ENCODE measurements around the gene PRR33. TPM values are rescaled to one million over a fixed set of nuclear protein-coding genes. Genes with fewer than 3 reads are reported as not detected.

The PRR33 gene
- polyA plus RNA-seq, 3 donors, result 0.04 to 0.07 (median 0.07) TPM

DNA sequence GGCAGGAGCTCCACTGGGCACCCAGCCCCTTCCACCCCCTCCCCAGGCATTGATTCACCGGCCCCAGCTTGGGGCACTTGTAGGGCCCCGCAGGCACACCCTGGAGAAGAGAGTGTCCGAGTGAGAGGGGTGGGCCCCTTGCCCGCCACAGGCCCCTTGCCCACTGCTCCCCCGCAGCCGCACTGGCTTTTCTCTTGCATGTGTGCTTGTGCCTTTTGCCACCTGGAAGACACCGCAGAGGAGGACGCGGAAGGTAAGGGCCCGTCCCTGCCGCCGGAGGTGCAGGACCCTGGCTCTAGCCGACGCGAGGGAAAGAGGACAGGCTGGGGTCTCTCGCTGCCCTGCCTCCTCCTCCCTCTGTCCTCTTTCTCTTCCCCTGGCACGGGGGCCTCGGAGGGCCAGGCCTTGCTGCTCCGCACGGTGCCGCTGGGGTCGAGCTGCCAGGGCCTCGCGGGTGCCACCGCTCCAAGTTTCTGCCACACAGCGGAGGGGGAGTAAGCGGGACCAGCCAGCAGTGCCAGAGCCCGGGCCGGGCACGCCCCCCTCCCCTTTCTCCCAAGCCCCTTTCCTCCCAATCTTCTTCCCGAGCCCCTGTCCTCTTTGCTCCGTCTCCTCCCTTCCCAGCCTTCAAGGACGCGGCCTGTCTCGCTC, 37.3 kb upstream of the PRR33 start:
- no peak for DNase-seq (ENCODE audit: low read depth in 3 of 3, low spot score in 2 of 3)

DNA sequence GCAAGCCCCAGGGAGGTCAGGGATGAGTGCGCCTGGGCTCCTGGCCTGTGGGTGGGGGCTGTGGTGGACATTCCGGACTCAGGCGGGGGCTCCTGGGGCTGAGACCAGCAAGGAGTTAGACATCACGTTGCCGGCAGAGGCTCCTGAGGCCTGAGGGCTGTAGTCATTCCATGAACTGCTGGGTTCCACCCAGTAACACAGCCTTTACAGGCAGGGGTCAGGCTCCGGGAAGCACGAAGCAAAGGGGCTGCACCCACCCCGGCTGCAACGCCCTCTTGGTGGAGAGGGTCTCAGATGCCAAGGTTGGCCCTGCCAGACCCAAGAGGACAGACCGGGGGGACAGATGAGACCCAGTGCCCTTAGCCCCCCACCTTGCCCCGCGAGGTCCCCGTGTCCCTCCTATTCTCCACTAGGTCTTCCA, 36.8 kb upstream of the PRR33 start:
- DNase-seq (ENCODE audit: low read depth in 3 of 3, low spot score in 2 of 3), result no peak

DNA sequence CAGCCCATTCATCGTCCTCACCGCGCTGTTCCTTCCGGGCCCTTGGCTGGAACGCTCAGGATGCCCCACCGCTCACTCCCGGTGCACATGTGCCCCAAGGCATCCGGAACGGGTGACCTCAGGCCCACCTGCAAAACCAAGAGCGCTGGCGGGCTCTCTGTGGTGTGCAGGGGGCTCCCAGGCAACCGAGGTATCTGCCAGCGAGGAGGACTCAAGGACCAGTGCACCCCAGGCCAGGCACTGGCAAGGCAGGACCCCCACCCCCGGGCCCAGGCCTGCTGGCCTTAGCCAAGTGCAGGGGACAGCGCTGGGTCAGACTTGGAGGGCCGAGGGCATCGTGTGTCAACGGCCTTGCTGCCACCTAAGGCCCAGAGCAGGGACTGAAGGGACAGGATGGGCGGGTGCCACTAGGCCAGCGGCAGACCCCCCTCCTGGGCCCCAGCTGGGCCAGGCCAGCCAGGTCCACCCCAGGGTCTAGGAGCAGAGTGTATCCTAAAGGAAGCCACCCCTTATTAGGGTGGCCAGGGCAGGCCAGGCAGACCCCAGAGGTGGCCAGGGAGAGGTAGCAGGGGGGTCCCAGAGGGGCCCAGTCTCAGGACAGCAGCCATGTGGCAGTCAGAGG, 36.3 kb upstream of the PRR33 start:
- no peak for DNase-seq (ENCODE audit: low read depth in 3 of 3, low spot score in 2 of 3)

DNA sequence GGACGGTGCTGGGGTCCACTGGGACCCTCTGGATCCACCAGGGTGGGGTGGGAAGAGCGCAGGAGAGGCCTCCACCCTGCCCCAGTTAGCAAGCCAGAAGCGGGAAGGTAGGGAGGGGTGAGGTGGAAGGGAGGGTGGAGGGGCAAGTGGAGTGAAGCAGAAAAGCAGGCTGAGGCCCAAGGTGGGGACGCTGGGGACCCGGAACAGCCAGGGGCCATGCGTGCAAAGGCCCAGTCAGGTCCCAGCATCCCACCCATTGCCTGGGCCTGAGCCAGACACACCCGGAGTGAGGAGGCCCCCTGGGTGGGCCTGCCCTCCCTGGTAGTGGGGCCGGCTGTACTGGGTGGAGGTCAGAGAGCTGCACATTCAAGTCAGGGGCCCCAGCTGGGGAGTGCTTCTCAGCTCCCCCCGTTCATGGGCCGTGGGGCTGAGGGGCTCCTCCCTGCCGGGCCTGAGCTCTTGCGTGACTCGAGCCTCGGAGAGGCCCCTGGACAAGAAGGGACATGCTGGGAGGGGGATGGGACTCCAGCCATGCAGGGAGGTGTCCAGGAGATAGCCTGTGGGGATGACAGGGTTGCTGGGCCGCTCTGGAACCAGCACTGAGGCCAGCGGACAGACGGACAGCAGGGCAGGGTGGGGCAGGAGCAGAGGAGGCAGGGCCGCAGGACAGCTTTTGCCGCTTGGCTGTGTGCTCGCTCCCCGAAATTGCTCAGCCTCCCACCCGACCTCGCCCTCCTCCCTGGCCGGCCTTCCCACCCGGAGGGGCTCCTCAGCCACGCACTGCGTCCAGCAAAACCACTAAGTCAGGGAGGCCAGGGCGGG, 35.5 kb upstream of the PRR33 start:
- no peak for DNase-seq (ENCODE audit: low read depth in 3 of 3, low spot score in 2 of 3)

DNA sequence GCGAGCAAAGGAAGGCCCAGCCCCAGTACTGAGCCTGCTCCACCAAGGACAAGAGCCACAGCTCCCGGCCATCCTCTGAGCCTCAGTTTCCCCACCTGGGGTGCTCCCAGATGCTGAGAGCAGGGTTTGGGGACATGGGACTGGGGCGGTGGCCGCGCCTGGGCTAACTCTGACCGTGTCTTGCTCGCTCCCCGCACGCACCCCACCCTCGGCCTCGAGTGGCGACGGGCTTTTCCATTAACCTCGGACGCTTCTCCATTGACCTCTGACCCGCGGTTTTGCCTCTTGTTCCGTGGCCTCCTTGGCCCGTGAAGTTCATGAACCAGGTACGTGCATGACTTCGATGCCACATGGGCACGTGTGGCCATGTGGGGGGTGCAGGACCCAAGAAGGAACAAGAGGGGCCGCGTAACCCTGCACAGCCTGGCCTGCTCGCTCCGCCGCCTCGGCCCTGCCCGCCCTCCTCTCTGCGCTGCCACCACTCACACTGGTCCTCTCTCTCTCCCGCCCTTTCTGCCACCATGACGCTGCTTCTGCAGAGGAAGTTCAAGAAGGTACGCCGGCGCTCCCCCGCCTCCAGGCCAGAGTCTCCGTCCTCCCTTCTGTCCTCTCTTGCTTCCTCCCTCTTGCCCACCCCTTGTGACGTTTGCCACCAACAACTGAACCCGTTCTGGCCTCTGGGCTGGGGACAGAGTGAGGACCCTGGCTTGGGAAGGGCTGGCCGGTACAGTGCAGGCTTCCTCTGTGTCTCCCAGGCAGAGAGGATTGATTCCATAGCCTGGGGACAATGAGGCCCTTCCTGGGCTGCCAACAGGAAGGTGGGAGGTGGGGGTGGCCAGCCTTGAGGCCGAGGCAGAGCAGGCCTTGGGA, 34.7 kb upstream of the PRR33 start:
- no peak for DNase-seq (ENCODE audit: low read depth in 3 of 3, low spot score in 2 of 3)

DNA sequence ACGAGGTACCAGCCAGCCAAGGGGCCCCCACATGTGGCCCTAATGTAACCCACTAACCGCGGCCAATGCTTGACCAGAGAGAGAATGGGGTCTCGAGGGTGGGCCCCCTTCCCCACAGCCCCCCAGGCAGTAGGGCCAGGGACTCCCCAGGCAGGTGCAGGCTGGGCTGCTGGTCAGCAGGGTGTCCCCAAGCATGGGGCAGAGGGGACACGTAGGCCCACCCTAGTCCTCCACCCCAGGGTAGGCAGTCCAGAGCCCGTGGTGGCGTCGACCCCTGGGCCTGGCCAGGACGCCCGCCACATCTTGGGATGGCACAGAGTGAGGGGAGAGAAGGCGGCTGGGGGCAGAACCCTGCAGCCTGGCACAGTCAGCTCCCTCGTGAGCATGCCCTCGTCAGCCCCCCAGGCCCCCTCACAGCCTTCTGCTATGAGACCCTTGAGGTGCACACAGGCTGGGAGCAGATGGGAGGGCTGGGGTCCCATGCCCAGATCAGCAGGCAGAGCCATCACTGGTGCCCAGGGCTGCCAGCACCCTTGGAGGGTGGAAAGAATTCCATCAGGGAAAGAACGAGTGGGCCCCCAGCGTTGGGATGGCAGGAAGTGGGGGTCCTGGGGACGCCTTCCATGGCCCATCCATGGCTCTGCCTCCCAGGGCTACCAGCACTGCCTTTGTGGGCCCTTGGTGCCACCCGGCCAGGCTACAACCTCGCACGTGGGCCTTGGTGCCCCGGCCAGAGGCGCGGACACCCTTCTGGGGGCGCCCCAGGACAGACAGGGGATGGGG, 33.9 kb upstream of the PRR33 start:
- no peak for DNase-seq (ENCODE audit: low read depth in 3 of 3, low spot score in 2 of 3)

DNA sequence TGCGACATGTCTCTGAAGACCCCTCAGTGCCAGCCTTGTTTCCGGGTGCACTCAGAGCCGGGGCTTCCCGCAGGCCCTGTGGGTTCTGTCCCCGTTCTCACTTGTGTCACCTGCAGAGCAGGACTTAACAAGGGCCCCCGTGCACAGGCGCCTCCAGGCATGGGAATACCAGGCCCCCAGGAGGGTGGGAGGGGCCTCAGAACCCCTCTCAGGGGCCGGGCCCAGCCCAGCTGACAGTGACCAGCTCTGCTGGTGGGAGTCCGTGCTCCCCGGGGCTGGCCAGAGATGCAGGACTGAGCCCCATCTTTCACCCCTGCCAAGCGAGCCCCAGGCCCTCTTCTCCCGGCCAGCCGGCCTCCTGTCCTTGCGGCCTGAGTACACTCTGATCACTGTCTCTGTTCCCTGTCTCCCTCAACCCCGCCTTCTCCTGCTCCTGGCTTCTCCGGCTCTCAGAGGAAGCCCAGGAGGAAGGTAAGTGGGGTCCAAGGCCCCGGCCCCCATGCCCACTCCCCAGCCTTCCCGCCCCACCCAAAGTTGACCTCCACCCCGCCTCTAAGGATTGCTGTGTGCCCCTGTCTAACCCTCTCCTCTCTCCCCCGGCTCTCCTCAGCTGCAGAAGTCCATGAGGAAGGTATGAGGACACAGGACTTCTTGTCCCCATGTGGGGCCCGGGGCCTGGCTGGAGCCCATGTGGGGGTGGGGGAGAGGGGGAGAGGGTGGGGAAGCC, 33.1 kb upstream of the PRR33 start:
- DNase-seq (ENCODE audit: low read depth in 3 of 3, low spot score in 2 of 3), result no peak

DNA sequence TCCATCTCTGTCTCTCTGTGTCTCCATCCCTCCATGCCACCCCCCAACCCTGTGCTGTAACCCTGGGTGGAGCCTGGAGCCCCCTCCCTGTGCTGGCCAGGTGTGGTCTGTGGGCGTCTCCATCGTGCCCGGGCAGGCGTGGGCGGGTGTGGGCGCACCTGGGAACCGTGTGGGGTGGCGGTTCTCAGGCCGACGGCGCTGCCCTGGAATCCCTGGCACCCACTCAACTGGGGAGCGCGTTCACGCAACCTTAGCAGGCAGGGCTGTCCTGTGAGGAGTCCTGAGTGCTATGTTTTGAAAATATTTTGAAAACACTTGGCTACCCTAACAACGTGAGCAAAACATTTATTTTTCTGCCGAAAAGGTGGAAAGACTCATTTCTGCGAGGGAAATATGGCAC, 32.5 kb upstream of the PRR33 start:
- DNase-seq (ENCODE audit: low read depth in 3 of 3, low spot score in 2 of 3), result no peak

DNA sequence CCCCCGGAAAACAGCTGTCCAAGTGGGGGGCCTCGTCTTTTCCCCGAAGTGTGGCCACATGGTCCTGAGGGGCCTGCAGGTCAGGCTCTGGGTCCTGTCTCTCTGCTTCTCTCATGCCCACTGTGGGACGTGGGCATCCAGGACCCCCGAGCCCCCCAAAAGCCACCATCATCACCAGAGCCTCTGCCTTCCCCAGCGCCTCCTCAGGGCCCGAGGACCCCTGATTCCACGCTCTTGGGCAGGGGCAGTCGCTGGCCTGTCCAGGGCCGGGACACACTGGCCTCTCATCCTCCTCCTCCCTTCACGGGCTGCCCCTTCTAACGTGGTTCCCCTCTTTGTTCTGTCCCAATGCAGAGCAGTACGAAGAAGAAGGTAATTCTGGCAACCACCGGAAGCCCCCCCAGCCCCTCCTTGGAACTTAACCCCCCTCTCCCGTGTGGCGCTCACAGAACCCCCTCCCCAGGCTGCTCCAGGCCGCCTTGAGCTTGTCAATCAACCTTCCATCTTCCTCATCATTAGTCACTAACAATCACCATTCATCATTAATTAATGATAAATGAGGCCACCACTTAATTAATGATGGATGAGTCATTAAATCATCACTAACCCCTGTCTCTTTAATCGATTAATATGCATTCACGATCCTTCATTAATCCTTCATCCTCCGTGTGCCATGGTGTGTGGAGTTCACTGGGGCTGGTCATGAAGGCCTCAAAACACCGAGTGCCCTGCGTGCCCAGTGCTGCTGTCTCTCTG, 31.7 kb upstream of the PRR33 start:
- DNase-seq (ENCODE audit: low read depth in 3 of 3, low spot score in 2 of 3), result no peak

DNA sequence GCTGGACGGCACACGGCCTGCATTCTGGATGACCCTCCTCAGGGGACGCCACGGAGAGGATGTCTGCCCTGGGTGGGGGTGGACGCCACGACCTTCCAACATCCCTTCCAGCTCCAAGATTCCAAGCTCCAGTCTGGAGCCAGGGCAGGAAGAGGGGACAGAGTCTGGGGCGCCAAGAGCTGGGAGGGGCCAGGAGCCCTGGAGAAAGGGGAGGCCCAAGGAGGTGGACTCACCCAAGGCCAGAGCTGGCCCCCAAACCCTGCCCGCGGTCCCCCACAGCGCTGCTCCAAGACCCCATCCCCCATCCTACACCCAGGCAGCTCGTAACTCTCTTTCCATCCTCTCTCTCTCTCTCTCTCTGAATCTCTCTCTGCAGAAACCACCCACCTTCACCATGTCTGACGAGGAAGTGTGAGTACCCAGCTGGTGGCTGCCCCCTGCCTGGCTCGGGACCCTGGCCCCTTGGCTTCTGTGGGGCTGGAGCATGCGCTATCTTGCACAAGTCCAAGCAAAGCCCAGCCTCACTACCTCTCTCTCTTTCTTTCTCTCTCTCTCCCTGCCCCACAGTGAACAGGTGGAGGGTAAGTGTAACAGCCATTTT, 30.9 kb upstream of the PRR33 start:
- no peak for DNase-seq (ENCODE audit: low read depth in 3 of 3, low spot score in 2 of 3)

DNA sequence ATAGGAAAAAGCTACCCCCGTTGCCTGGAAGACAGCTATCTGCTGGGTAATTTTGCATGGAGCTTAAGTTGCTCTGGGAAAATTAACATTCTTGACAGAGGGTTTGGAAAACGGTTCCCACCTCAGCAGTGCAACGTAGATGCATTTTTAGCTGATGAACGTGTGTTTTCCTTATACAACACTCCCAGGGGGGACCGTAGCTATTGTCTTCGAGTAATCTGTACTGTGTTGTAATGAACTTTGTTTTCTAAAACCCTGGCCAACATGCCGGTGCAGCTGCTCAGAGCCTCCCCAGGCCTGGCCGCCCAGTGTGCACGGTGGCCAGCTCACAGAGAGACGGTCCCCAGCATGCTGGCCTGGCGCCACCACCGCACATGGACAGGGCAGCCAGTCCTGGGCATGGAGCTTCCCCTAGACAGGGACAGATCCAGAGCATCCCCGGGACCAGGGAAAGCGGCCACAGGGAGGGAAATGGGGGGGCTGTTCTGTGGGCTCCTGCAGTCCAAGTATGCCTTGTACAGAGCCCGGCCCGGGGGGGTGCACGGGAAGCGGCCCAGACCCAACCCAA, 30.0 kb upstream of the PRR33 start:
- DNase-seq (ENCODE audit: low read depth in 3 of 3, low spot score in 2 of 3), result no peak

DNA sequence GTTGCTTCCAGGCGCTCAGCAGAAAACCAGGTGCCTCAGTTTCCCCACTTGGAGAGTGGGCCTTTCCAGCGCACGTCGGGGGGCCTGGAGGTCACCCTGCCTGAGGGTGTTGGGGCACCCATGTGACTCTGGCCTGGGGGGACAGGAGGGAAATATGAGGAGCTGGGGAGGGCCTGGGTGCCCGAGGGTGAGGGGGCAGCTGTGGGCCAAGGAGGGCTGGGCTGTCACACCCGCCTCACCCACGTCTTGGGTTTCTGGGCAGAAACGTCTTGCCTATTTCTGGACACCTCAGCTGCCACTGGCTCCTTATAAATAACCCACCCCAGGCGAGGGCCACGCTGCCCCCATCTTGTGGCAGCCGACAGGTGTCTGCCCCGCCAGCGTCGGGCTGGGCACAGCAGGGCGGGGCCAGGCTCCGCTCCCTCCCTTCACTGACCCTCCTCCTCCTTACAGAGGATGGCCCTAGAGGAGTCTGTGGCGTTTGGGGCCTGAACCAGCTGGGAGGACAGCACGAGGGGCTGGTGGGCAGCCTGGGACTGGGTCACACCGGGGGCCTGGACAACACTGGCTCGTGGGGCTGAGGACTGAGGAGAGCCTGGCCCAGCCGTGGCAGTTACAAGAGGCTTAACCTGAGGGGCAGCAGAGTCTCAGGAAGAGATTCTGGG, 29.3 kb upstream of the PRR33 start:
- DNase-seq (ENCODE audit: low read depth in 3 of 3, low spot score in 2 of 3), result no peak

DNA sequence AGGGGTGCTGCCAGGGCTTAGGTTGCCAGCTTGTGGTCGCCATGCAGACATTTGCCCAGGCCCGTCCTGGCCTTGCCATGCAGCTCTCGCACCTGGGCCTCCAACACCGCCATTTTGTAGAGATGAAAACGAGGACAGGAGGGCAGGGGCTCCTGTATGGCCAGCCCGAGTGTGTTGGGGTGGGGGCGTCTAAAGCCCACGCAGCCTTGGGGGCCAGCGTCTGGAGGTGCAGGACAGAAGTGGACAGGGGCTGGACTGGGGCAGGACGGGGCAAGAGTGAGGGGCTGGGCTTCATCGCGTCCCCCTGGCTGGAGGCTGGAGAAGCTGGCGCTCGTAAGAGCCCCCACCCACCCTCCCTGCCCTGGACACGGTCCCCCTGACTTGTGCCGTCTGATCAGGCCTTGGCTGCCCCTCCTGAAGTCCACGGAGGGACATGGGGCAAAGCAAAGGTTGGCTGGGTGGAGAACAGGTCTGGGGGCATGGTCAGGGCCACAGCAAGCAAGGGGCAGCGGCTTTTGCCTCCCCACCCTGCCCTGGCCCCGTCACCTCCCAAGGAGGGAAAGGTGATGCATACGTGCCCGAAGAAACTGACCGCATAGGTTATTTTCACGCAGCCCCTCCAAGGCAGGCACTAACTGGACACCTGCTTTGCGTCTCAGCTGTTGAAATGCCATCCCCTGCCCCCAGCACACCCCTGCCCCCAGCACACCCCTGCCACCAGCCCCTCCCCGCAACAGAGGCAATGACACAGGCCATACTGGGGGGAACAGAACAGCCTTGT, 28.6 kb upstream of the PRR33 start:
- no peak for DNase-seq (ENCODE audit: low read depth in 3 of 3, low spot score in 2 of 3)

DNA sequence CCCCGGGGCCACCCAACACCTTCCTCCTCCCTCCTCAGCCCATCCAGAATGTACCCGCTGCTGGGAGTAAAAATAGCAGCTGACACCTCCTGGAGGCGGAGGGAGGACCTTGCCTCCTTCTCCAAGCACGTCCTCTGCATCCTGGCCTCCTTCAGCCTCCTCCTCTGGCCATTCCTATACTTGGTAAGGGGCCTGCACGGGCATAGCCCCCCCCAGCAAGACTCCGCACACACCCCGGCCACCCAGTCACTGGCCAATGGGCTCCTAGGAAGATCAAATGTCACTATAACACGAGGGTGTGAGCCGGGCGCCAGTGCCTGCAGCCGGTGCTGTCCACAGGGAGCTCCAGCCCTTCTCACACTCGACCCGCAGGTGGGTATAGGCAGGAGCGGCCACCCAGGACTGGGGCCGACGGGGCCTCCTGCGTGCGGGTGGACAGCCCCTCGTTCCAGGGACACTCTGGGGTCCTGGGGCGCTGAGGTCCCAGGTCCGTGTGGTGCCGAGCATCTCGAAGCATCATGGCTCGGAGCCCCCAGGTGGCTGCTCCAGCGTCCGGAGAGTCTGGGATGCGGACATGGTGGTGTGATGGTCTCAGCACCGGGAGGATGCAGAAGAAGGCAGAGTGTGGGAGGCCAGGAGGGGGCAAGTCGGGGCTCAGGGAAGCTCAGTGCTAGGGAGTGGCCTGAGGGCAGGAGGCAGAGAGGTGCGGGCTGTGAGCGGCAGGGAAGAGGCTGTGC, 27.9 kb upstream of the PRR33 start, which contains the start of gene TNNT3:
TNNT3 (plus strand) TSS at position 313 of the 737 bp plus-strand sequence. CDS start 3,172 bp downstream, outside the sequence.
- DNase-seq (ENCODE audit: low read depth in 3 of 3, low spot score in 2 of 3), result no peak

DNA sequence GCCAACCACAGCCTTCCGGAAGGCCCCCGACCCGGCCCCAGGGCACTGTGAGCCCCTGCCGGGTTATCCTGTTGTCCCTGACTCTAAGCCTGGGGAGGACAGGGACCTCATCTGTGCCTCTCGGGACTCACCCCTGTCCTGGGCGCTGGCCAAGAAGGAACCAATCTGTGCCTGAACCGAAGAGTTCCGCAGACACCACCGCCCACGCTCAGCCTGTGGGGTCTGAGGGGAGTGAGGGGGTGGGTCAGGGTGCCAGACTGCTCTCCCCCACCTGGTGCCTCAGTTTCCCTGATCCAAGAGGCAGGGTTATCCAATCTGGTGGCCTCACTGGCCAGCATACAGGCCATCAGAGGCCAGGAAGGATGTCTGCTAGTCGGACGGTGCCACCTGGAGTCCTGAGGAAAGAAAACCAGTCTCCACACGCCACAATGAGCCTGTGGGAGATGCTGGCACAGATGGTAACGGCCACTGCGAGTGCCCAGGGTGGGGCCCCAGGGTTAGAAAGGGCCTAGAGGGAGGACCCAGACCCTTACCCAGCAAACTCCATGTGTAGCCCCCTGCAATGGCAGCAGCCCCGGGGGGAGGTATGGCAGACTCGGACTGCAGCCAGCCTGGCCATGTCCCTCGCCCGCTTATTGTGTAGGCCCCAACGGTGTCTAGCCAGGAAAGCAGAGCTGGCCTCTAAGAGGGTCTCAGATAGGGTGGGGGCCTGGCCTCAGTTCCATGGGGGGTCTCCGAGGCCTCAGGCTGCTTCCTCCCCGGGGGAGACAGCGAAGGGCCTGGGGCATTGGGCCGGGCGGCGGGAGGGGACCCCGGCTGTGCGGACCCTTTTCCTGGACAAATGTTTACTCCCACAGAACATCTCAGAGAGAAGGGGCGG, 27.0 kb upstream of the PRR33 start:
- no peak for DNase-seq (ENCODE audit: low read depth in 3 of 3, low spot score in 2 of 3)

All from right renal cortex interstitium (tissue), 3 donors.